Naive B cell (primary cell): ENCODE measurements around the gene PLGRKT. TPM values are rescaled to one million over a fixed set of nuclear protein-coding genes. Genes with fewer than 3 reads are reported as not detected.
"Not testable (repeated sequence)": the region's sequence is repeated elsewhere in the genome, so short reads cannot be mapped to it uniquely, and the experiment has no call there.

Experiments used
- ATAC-seq, 2 donors: fragments of 150-1000 bp; cut with Tn5 transposase; 2 replicates each; pipeline ENCODE4 v1.10.0; 2021; ENCODE audit warnings: low read depth in 2 of 2, mild to moderate bottlenecking in 2 of 2, moderate library complexity in 2 of 2
- DNase-seq: peaks from one replicate; pipeline ENCODE4 v3.0.0; 2022
- H3K27ac Mint-ChIP-seq, 6 donors: one replicate each; pipeline ENCODE4 v1.8.0; 2020 to 2022; ENCODE audit warnings: mild to moderate bottlenecking in 6 of 6, mixed read lengths in 6 of 6, moderate library complexity in 5 of 6, inconsistent platforms in 2 of 6
- H3K27me3 Mint-ChIP-seq, 3 donors: one replicate each; pipeline ENCODE4 v1.8.0; 2021 to 2022; ENCODE audit warnings: mixed read lengths in 3 of 3, mild to moderate bottlenecking in 1 of 3
- H3K36me3 Mint-ChIP-seq, 2 donors: one replicate each; pipeline ENCODE4 v1.8.0; 2020 to 2022; ENCODE audit warnings: mixed read lengths in 2 of 2, inconsistent platforms in 1 of 2, mild to moderate bottlenecking in 1 of 2
- H3K4me1 Mint-ChIP-seq, 3 donors: one replicate each; pipeline ENCODE4 v1.8.0; 2020 to 2022; ENCODE audit warnings: mixed read lengths in 3 of 3, inconsistent platforms in 1 of 3, mild to moderate bottlenecking in 1 of 3, moderate library complexity in 1 of 3
- H3K4me3 Mint-ChIP-seq, 8 donors: one replicate each; pipeline ENCODE4 v1.8.0; 2020 to 2022; ENCODE audit warnings: mild to moderate bottlenecking in 8 of 8, mixed read lengths in 8 of 8, moderate library complexity in 8 of 8, inconsistent platforms in 2 of 8
- H3K9me3 Mint-ChIP-seq, 7 donors: one replicate each; pipeline ENCODE4 v1.8.0; 2020 to 2022; ENCODE audit warnings: mixed read lengths in 7 of 7, mild to moderate bottlenecking in 5 of 7, inconsistent platforms in 2 of 7, moderate library complexity in 1 of 7
- polyA plus RNA-seq, 6 donors: library from polyadenylated mRNA; unstranded; fragments of 300-500 nt; fragmentation: Illumina TruSeq; gene quantifications; one replicate each; pipeline ENCODE4 v1.2.3, GENCODE V29; 2021; ENCODE audit warnings: low read depth in 6 of 6

PLGRKT gene
- polyA plus RNA-seq, 6 donors from 2014 or later, result 30.3 to 61.6 (median 49.1) TPM

- no peak for DNase-seq
- no peak overlapping the region for H3K27ac Mint-ChIP-seq
- peaks cover 2 to 11% of the 10 kb centered on the region in 2 donors for H3K36me3 Mint-ChIP-seq
- H3K9me3 Mint-ChIP-seq, result no peaks in the 10 kb centered on the region
- H3K4me3 Mint-ChIP-seq, result peak overlapping the region in 5 of 8 donors; percentile 18 to 97 (median 85)
- ATAC-seq, result no peak
- H3K27me3 Mint-ChIP-seq, result no peaks in the 10 kb centered on the region
- peaks cover 31 to 35% (median 33%) of the 10 kb centered on the region in 3 donors for H3K4me1 Mint-ChIP-seq
Observed at GRCh38 chr9:5435912-5436311, 1.8 kb downstream of the PLGRKT start.

- H3K27ac Mint-ChIP-seq, ATAC-seq, H3K27me3 Mint-ChIP-seq, DNase-seq, H3K9me3 Mint-ChIP-seq, H3K4me3 Mint-ChIP-seq: not testable (repeated sequence)
- Mint-ChIP-seq H3K36me3 (peaks cover 11 to 13% of the 10 kb centered on the region in 2 donors), H3K4me1 (peaks cover 27 to 31% (median 30%) of the 10 kb centered on the region in 3 donors)
Observed at GRCh38 chr9:5433841-5434810, 3.6 kb downstream of the PLGRKT start.

- ATAC-seq, DNase-seq, H3K27me3 Mint-ChIP-seq, H3K9me3 Mint-ChIP-seq, H3K4me3 Mint-ChIP-seq: not testable (repeated sequence)
- H3K27ac Mint-ChIP-seq, result peak overlapping the region in 1 of 6 donors; percentile 80
- peaks cover 11 to 13% of the 10 kb centered on the region in 2 donors for H3K36me3 Mint-ChIP-seq
- H3K4me1 Mint-ChIP-seq, result peaks cover 19 to 23% (median 22%) of the 10 kb centered on the region in 3 donors
Observed at GRCh38 chr9:5433328-5433727, 4.4 kb downstream of the PLGRKT start.

GRCh38 chr9:5432890-5433289 is 4.8 kb downstream of the PLGRKT start:
- H3K4me3 Mint-ChIP-seq, DNase-seq, H3K27me3 Mint-ChIP-seq, H3K9me3 Mint-ChIP-seq, ATAC-seq, H3K27ac Mint-ChIP-seq: not testable (repeated sequence)
- peaks cover 11 to 13% of the 10 kb centered on the region in 2 donors for H3K36me3 Mint-ChIP-seq
- H3K4me1 Mint-ChIP-seq, result peaks cover 14 to 19% (median 18%) of the 10 kb centered on the region in 3 donors

GRCh38 chr9:5430912-5431311 is 6.8 kb downstream of the PLGRKT start:
- Mint-ChIP-seq H3K4me3 (no peak overlapping the region), H3K27ac (peak overlapping the region in 1 of 6 donors; percentile 4), H3K9me3 (no peaks in the 10 kb centered on the region), H3K27me3 (no peaks in the 10 kb centered on the region), H3K4me1 (peaks cover 0 to 4% (median under 1%) of the 10 kb centered on the region in 3 donors), H3K36me3 (peaks cover 11 to 13% of the 10 kb centered on the region in 2 donors)
- ATAC-seq (no peak), DNase-seq (no peak)

- Mint-ChIP-seq H3K27me3 (no peaks in the 10 kb centered on the region), H3K9me3 (no peaks in the 10 kb centered on the region), H3K36me3 (peaks cover 6 to 11% of the 10 kb centered on the region in 2 donors), H3K27ac (peak overlapping the region in 1 of 6 donors; percentile 43), H3K4me1 (no peaks in the 10 kb centered on the region), H3K4me3 (no peak overlapping the region)
- DNase-seq (no peak), ATAC-seq (no peak)
Observed at GRCh38 chr9:5429873-5430564, 7.7 kb downstream of the PLGRKT start.

- Mint-ChIP-seq H3K4me3 (no peak overlapping the region), H3K27me3 (no peaks in the 10 kb centered on the region), H3K9me3 (no peaks in the 10 kb centered on the region), H3K27ac (peak overlapping the region in 1 of 6 donors; percentile 27), H3K4me1 (no peaks in the 10 kb centered on the region), H3K36me3 (peaks cover 5 to 11% of the 10 kb centered on the region in 2 donors)
- no peak for DNase-seq
- no peak for ATAC-seq
Observed at GRCh38 chr9:5428794-5429528, 8.8 kb downstream of the PLGRKT start.

- ATAC-seq (no peak), DNase-seq (no peak)
- Mint-ChIP-seq H3K27me3 (no peaks in the 10 kb centered on the region), H3K4me1 (no peaks in the 10 kb centered on the region), H3K27ac (no peak overlapping the region), H3K36me3 (peaks cover 5 to 11% of the 10 kb centered on the region in 2 donors), H3K9me3 (no peaks in the 10 kb centered on the region), H3K4me3 (no peak overlapping the region)
Observed at GRCh38 chr9:5428172-5428571, 9.6 kb downstream of the PLGRKT start.

- peaks cover 5 to 16% of the 10 kb centered on the region in 2 donors for H3K36me3 Mint-ChIP-seq
- no peak for ATAC-seq
- no peaks in the 10 kb centered on the region for H3K4me1 Mint-ChIP-seq
- no peak for DNase-seq
- H3K4me3 Mint-ChIP-seq, result no peak overlapping the region
- H3K9me3 Mint-ChIP-seq, result no peaks in the 10 kb centered on the region
- H3K27me3 Mint-ChIP-seq, result no peaks in the 10 kb centered on the region
- H3K27ac Mint-ChIP-seq, result peak overlapping the region in 2 of 6 donors; percentile 0 to 44
Observed at GRCh38 chr9:5427005-5427404, 10.7 kb downstream of the PLGRKT start.

GRCh38 chr9:5425006-5425628 is 12.6 kb downstream of the PLGRKT start:
- no peaks in the 10 kb centered on the region for H3K9me3 Mint-ChIP-seq
- peaks cover 0 to 6% of the 10 kb centered on the region in 2 donors for H3K36me3 Mint-ChIP-seq
- no peaks in the 10 kb centered on the region for H3K27me3 Mint-ChIP-seq
- peaks cover 0 to under 1% (median 0%) of the 10 kb centered on the region in 3 donors for H3K4me1 Mint-ChIP-seq
- no peak overlapping the region for H3K4me3 Mint-ChIP-seq
- H3K27ac Mint-ChIP-seq, result peak overlapping the region in 1 of 6 donors; percentile 41
- peak in 1 of 2 donors; percentile 48 for ATAC-seq
- DNase-seq, result peak; percentile 12

GRCh38 chr9:5422276-5422675 is 15.4 kb downstream of the PLGRKT start:
- H3K9me3 Mint-ChIP-seq, result no peaks in the 10 kb centered on the region

GRCh38 chr9:5421163-5421562 is 16.6 kb downstream of the PLGRKT start:
- H3K4me1 Mint-ChIP-seq, result peaks cover 0 to 4% (median 0%) of the 10 kb centered on the region in 3 donors
- peaks cover 0 to 14% of the 10 kb centered on the region in 2 donors for H3K36me3 Mint-ChIP-seq
- H3K4me3 Mint-ChIP-seq, result no peak overlapping the region
- H3K9me3 Mint-ChIP-seq, result no peaks in the 10 kb centered on the region
- peak overlapping the region in 2 of 6 donors; percentile 55 to 82 for H3K27ac Mint-ChIP-seq
- DNase-seq, result no peak
- no peaks in the 10 kb centered on the region for H3K27me3 Mint-ChIP-seq
- no peak for ATAC-seq

More at GRCh38 chr9:5422276-5422675, 15.4 kb downstream of the PLGRKT start:
- ATAC-seq (no peak), DNase-seq (no peak)
- Mint-ChIP-seq H3K27ac (no peak overlapping the region), H3K4me1 (peaks cover 0 to 4% (median 0%) of the 10 kb centered on the region in 3 donors), H3K36me3 (peaks cover 0 to 14% of the 10 kb centered on the region in 2 donors), H3K27me3 (no peaks in the 10 kb centered on the region), H3K4me3 (no peak overlapping the region)
